ENCODE results near the gene PEX13.

DNA sequence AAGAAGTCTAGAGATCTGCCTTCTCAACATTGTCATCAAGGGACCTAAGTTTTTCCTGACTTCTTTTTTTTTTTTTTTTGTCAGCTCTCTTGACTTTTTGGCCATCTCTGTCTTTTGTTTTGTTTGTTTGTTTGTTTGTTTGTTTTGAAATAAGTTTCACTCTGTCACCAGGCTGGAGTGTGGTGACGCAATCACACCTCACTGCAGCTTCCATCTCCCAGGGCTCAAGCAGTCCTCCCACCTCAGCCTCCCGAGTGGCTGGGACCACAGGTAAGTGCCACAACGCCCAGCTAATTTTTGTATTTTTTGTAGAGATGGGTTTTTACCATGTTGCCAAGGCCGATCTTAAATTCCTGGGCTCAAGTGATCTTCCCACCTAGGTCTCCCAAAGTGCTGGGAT is 6.2 kb downstream of the PEX13 start:
- TF ChIP-seq POLR2A (IDR thresholded peaks at IDR 0.05; ENCODE audit: extremely low read depth, insufficient read length): no peak
- TF ChIP-seq, protein P1, sequence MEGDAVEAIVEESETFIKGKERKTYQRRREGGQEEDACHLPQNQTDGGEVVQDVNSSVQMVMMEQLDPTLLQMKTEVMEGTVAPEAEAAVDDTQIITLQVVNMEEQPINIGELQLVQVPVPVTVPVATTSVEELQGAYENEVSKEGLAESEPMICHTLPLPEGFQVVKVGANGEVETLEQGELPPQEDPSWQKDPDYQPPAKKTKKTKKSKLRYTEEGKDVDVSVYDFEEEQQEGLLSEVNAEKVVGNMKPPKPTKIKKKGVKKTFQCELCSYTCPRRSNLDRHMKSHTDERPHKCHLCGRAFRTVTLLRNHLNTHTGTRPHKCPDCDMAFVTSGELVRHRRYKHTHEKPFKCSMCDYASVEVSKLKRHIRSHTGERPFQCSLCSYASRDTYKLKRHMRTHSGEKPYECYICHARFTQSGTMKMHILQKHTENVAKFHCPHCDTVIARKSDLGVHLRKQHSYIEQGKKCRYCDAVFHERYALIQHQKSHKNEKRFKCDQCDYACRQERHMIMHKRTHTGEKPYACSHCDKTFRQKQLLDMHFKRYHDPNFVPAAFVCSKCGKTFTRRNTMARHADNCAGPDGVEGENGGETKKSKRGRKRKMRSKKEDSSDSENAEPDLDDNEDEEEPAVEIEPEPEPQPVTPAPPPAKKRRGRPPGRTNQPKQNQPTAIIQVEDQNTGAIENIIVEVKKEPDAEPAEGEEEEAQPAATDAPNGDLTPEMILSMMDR (IDR thresholded peaks at IDR 0.05; ENCODE audit: low read depth, low read length): no peak
